Stimulated activated naive CD4-positive, alpha-beta T cell (primary cell): Measurements from ENCODE around the gene TM4SF18.
"Not testable (repeated sequence)": the region's sequence is repeated elsewhere in the genome, so short reads cannot be mapped to it uniquely, and the experiment has no call there.

Experiments
- DNase-seq, 6 experiments: peaks; one replicate each; lab custom pipeline; 2025; lab: John Stamatoyannopoulos, UW

Gene TM4SF18

GRCh38 chr3:149333176-149333859 is at the start of gene TM4SF18:
TM4SF18 (minus strand) TSS chr3:149333636; CDS start chr3:149333382, 254 bp downstream.
- DNase-seq = no peak

- no peak for DNase-seq
These were observed 49.1 kb upstream of the TM4SF18 start for GRCh38 chr3:149382518-149382917.

- DNase-seq = no peak
These were observed 48.6 kb upstream of the TM4SF18 start for GRCh38 chr3:149382101-149382467.

- DNase-seq = no peak
These were observed 48.0 kb upstream of the TM4SF18 start for GRCh38 chr3:149381173-149382100.

GRCh38 chr3:149380220-149380619 is 46.8 kb upstream of the TM4SF18 start:
- not testable (repeated sequence) for DNase-seq

- no peak for DNase-seq
These were observed 45.3 kb upstream of the TM4SF18 start for GRCh38 chr3:149378478-149379309.

GRCh38 chr3:149377408-149378364 is 44.2 kb upstream of the TM4SF18 start, which contains the start of gene TM4SF1:
TM4SF1 (minus strand) TSS chr3:149377649; CDS start chr3:149377547, 102 bp downstream.
- no peak for DNase-seq

GRCh38 chr3:149376718-149377407 is 43.4 kb upstream of the TM4SF18 start:
- DNase-seq = no peak

- DNase-seq = no peak
These were observed 42.2 kb upstream of the TM4SF18 start for GRCh38 chr3:149375501-149376196.

- no peak for DNase-seq
These were observed 41.5 kb upstream of the TM4SF18 start for GRCh38 chr3:149374793-149375500.

GRCh38 chr3:149374391-149374790 is 41.0 kb upstream of the TM4SF18 start:
- no peak for DNase-seq

GRCh38 chr3:149373235-149374125 is 40.0 kb upstream of the TM4SF18 start:
- DNase-seq = no peak

GRCh38 chr3:149371723-149372114 is 38.3 kb upstream of the TM4SF18 start:
- DNase-seq = no peak

- DNase-seq = no peak
These were observed 37.7 kb upstream of the TM4SF18 start for GRCh38 chr3:149371001-149371722.

- no peak for DNase-seq
These were observed 36.8 kb upstream of the TM4SF18 start for GRCh38 chr3:149369991-149370866.
